ENCODE measurements around the gene RCBTB1.
A peak's percentile ranks its signal among the peaks of the same experiment; 100 is the strongest.
"Not testable (repeated sequence)": the region's sequence is repeated elsewhere in the genome, so short reads cannot be mapped to it uniquely, and the experiment has no call there.

Gene RCBTB1

DNA sequence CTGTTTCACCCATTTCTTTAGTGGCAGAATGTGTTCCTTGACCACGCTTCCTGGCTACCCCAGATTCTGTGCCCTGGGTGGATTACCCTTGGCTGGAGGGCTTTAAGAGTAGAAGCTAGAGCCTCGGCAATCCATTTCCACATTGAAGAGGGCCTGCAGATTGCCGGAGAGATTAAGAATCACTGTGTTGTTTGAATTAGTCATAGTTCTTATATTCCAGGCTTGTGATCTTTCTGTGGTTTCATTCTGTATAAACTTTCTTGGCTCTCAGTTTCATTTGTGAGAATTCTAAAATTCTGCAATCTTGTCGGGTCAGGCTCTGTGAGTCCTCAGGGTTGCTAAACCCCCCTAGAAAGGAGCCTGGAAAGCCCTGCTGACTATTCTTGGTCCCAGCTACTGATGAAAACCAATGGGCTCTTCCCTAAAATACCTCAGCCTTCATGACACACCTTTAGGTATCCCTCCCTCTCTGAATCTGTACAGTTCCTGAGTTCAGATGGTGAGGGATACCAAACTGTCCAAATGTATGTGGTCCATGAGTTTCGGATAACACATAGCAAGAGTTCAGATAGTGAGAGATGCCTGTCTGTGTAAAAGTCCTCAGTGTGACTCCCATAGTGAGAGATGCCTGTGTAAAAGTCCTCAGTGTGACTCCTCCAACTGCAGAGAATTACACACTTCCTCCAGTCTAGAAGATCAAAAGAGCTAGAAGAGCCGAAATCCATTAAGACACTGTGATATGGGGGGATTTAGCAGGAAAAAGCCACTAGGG is 85.3 kb downstream of the RCBTB1 start:
- DNase-seq: no peak

DNA sequence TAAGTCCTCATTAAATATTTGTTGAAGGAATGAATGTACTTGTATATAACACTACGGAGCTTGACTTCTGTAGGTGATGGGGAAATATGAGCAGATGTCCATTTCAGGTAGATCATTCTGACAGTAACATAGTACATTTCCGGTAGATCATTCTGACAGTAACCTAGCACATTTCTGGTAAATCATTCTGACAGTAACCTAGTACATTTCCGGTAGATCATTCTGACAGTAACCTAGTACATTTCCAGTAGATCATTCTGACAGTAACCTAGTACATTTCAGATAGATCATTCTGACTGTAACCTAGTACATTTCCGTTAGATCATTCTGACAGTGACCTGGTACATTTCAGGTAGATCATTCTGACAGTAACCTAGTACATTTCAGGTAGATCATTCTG is 87.2 kb downstream of the RCBTB1 start:
- DNase-seq: no peak

DNA sequence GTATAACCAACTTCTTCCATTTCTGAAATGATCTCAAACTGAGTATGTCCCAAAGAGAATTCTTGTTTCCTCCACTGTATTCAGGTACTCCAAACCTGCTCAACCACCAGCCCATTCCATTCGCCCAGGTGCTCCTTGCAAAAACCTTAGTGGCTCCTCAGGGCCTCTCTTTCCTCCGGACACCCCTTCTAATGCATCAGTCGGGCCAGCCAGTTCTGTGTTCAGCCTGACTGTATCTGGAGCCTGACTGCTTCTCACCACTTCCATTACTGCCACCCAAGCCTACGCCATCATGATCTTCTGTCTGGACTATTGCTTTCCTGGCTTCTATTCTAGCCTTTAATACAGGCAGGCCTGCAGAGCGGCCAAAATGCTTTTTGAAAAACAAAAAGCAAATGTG is 88.1 kb downstream of the RCBTB1 start:
- no peak for DNase-seq

DNA sequence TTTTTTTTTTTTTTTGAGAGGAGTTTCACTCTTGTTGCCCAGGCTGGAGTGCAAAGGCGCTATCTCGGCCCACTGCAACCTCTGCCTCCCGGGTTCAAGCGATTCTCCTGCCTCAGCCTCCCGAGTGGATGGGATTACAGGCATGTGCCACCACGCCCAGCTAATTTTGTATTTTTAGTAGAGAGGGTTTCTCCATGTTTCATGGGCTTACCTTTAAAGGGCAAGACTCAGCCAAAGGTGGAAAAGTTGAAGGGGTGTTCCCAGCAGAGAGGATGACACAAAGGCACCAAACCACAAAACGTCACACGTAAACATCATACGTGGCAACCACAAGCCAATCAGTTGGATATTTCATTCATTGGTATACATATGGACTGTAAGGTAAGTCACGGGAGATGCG is 88.5 kb downstream of the RCBTB1 start:
- not testable (repeated sequence) for DNase-seq

DNA sequence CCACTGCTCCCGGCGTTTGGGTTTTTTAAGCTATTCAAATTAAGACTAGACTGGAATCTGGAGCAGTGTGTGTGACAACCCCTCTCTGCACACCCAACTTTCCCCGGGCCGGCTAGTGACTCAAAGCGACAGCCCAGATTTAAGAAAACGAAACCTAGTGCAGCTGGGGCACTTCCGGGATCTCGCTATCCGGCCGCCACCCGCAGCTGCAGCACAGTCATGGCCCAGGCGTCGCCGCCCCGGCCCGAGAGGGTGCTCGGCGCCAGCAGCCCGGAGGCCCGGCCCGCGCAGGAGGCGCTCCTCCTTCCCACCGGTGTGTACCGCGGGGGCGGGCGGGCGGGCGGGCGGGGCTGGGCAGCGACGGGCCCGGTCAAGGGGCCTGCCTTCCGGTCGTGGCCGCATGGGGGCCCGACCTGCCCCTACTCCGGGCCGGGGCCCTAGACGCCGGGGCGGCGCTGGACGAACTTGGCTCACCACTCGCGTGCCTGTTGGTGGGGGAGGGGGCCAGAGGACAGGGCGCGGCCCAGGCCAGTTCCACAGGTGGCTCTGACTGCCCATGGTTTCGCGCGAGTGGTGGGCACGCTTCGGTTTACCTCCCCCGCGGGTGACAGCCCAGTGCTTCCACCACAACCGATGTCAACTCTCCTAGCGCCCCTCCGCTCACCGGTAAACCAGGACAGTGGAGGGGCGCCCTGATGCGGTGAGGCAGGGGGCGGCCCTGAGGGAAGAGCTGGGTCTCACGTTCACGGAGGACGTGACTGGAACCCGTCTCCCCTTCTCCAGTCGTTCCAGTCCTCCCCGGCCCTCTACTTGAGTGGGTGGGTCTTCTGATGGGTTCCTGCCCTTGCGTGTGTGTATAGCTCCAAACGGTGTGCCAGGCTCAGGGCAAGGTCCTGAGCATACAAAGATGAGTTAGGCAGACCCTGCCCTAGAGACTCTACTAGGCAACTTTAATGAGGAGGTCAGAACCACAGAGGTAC is 89.3 kb downstream of the RCBTB1 start, which contains the start of gene PHF11:
Gene PHF11, plus strand, starts transcription at position 171 of the 980 bp plus-strand sequence. Its CDS starts 49 bp downstream, at position 220.
- DNase-seq: peak; percentile 58

DNA sequence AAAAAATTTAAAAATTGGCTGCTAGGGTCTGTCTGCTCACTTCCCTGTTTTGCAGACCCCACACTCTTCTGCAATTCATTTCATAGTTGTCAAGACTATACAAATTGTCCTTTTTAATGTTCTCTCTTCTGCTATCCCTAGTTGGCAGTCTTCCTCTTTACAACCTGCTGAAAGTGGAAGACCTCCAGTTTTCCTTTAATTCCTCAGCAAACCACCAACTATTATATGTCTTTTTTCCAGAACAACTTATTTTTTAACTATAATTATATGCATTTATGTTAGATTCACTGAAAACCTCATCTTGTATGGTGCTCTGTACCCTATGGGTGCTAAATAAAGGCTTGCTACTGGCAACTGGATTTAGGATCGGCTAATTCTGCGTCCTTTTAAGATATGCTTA is 90.7 kb downstream of the RCBTB1 start:
- no peak for DNase-seq

DNA sequence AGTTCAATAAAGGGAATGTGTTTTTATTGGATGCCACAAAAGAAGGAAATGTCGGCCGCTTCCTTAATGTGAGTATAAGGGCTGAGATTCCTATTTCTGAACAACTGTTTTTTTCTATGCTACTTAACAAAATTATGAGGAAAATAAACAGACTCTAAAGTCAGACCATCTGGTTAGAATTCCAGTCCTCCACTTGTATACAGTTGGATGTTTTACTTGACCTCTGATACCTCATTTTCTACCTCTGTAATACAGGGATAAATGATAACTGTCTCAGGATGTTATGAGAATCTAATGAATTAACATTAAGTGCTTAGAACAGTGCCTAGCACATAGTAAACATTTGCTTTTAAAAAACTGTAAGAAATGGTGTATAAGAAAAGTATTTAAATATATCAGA is 96.8 kb downstream of the RCBTB1 start:
- no peak for DNase-seq
